ENCODE measurements around the gene ADAT3.

Gene ADAT3

GRCh38 chr19:1918975-1919374 lies 13.8 kb downstream of the ADAT3 start:
- Histone ChIP-seq H3K4me3 (ENCODE audit: low read length) (no peak overlapping the region), H3K36me3 (ENCODE audit: control insufficient read depth, low read length) (peaks cover 21% of the 10 kb centered on the region), H3K4me1 (ENCODE audit: control insufficient read depth, low read length) (peaks cover 11% of the 10 kb centered on the region), H3K79me2 (ENCODE audit: control insufficient read depth, low read length) (peaks cover 6% of the 10 kb centered on the region), H4K20me1 (ENCODE audit: control insufficient read depth, insufficient read depth, low read depth, low read length) (no peaks in the 10 kb centered on the region), H3F3A (ENCODE audit: control insufficient read depth, insufficient read depth) (no peaks in the 10 kb centered on the region), H3K9me2 (replicated peaks; ENCODE audit: control insufficient read depth, low read length) (no peaks in the 10 kb centered on the region), H3K27ac (ENCODE audit: low read depth, low read length) (no peak overlapping the region), H3K9me3 (ENCODE audit: control insufficient read depth, insufficient read depth, low read length) (no peaks in the 10 kb centered on the region), H3K27me3 (ENCODE audit: control insufficient read depth, low read length) (no peaks in the 10 kb centered on the region), H3K4me2 (ENCODE audit: low read length) (no peak overlapping the region)
- TF ChIP-seq EZH2phosphoT487 (IDR thresholded peaks at IDR 0.05; ENCODE audit: borderline replicate concordance, low read length), result no peak
- TF ChIP-seq CTCF (IDR thresholded peaks at IDR 0.05; ENCODE audit: low read depth, low read length, poor library complexity, severe bottlenecking), result no peak

- no peaks in the 10 kb centered on the region for H3F3A ChIP-seq (ENCODE audit: control insufficient read depth, insufficient read depth)
- no peaks in the 10 kb centered on the region for H3K9me2 ChIP-seq (replicated peaks; ENCODE audit: control insufficient read depth, low read length)
- H3K36me3 ChIP-seq (ENCODE audit: control insufficient read depth, low read length), result peaks cover 32% of the 10 kb centered on the region
- H3K79me2 ChIP-seq (ENCODE audit: control insufficient read depth, low read length), result no peaks in the 10 kb centered on the region
- TF ChIP-seq EZH2phosphoT487 (IDR thresholded peaks at IDR 0.05; ENCODE audit: borderline replicate concordance, low read length) (no peak), CTCF (IDR thresholded peaks at IDR 0.05; ENCODE audit: low read depth, low read length, poor library complexity, severe bottlenecking) (no peak)
- H3K4me1 ChIP-seq (ENCODE audit: control insufficient read depth, low read length), result peaks cover 12% of the 10 kb centered on the region
- no peak overlapping the region for H3K4me3 ChIP-seq (ENCODE audit: low read length)
- H3K4me2 ChIP-seq (ENCODE audit: low read length), result no peak overlapping the region
- no peaks in the 10 kb centered on the region for H3K27me3 ChIP-seq (ENCODE audit: control insufficient read depth, low read length)
- no peaks in the 10 kb centered on the region for H3K9me3 ChIP-seq (ENCODE audit: control insufficient read depth, insufficient read depth, low read length)
- no peak overlapping the region for H3K27ac ChIP-seq (ENCODE audit: low read depth, low read length)
- H4K20me1 ChIP-seq (ENCODE audit: control insufficient read depth, insufficient read depth, low read depth, low read length), result no peaks in the 10 kb centered on the region
Observed at GRCh38 chr19:1920644-1921043, 15.4 kb downstream of the ADAT3 start.

- no peaks in the 10 kb centered on the region for H3K9me2 ChIP-seq (replicated peaks; ENCODE audit: control insufficient read depth, low read length)
- H3K27ac ChIP-seq (ENCODE audit: low read depth, low read length), result no peak overlapping the region
- no peaks in the 10 kb centered on the region for H3K27me3 ChIP-seq (ENCODE audit: control insufficient read depth, low read length)
- peaks cover 32% of the 10 kb centered on the region for H3K36me3 ChIP-seq (ENCODE audit: control insufficient read depth, low read length)
- TF ChIP-seq CTCF (IDR thresholded peaks at IDR 0.05; ENCODE audit: low read depth, low read length, poor library complexity, severe bottlenecking), result no peak
- no peak for TF ChIP-seq EZH2phosphoT487 (IDR thresholded peaks at IDR 0.05; ENCODE audit: borderline replicate concordance, low read length)
- H3K9me3 ChIP-seq (ENCODE audit: control insufficient read depth, insufficient read depth, low read length), result no peaks in the 10 kb centered on the region
- no peaks in the 10 kb centered on the region for H3K79me2 ChIP-seq (ENCODE audit: control insufficient read depth, low read length)
- no peak overlapping the region for H3K4me3 ChIP-seq (ENCODE audit: low read length)
- peaks cover 12% of the 10 kb centered on the region for H3K4me1 ChIP-seq (ENCODE audit: control insufficient read depth, low read length)
- no peak overlapping the region for H3K4me2 ChIP-seq (ENCODE audit: low read length)
- H4K20me1 ChIP-seq (ENCODE audit: control insufficient read depth, insufficient read depth, low read depth, low read length), result no peaks in the 10 kb centered on the region
- H3F3A ChIP-seq (ENCODE audit: control insufficient read depth, insufficient read depth), result no peaks in the 10 kb centered on the region
Observed at GRCh38 chr19:1921326-1921725, 16.1 kb downstream of the ADAT3 start.

GRCh38 chr19:1921825-1922224 lies 16.6 kb downstream of the ADAT3 start:
- no peak overlapping the region for H3K4me3 ChIP-seq (ENCODE audit: low read length)
- H3K79me2 ChIP-seq (ENCODE audit: control insufficient read depth, low read length), result no peaks in the 10 kb centered on the region
- no peaks in the 10 kb centered on the region for H3K27me3 ChIP-seq (ENCODE audit: control insufficient read depth, low read length)
- H3K4me1 ChIP-seq (ENCODE audit: control insufficient read depth, low read length), result peaks cover 12% of the 10 kb centered on the region
- no peaks in the 10 kb centered on the region for H3K9me3 ChIP-seq (ENCODE audit: control insufficient read depth, insufficient read depth, low read length)
- H3F3A ChIP-seq (ENCODE audit: control insufficient read depth, insufficient read depth), result no peaks in the 10 kb centered on the region
- H4K20me1 ChIP-seq (ENCODE audit: control insufficient read depth, insufficient read depth, low read depth, low read length), result no peaks in the 10 kb centered on the region
- no peak overlapping the region for H3K4me2 ChIP-seq (ENCODE audit: low read length)
- H3K9me2 ChIP-seq (replicated peaks; ENCODE audit: control insufficient read depth, low read length), result no peaks in the 10 kb centered on the region
- peaks cover 32% of the 10 kb centered on the region for H3K36me3 ChIP-seq (ENCODE audit: control insufficient read depth, low read length)
- H3K27ac ChIP-seq (ENCODE audit: low read depth, low read length), result no peak overlapping the region
- no peak for TF ChIP-seq CTCF (IDR thresholded peaks at IDR 0.05; ENCODE audit: low read depth, low read length, poor library complexity, severe bottlenecking)
- no peak for TF ChIP-seq EZH2phosphoT487 (IDR thresholded peaks at IDR 0.05; ENCODE audit: borderline replicate concordance, low read length)
